ENCODE results near the gene SH3PXD2A. TPM values are rescaled to one million over a fixed set of nuclear protein-coding genes. Genes with fewer than 3 reads are reported as not detected.
"Not testable (repeated sequence)": the region's sequence is repeated elsewhere in the genome, so short reads cannot be mapped to it uniquely, and the experiment has no call there.

SH3PXD2A gene
- total RNA-seq, 2 donors from 2014 or later: 14.6 to 18.2 TPM

- Histone ChIP-seq H3K4me1 (peaks cover 0 to 24% of the 10 kb centered on the region in 2 donors), H3K27me3 (no peaks in the 10 kb centered on the region), H3K27ac (no peak overlapping the region), H3K9me3 (no peaks in the 10 kb centered on the region), H3K4me3 (no peak overlapping the region), H3K36me3 (no peaks in the 10 kb centered on the region)
- no peak for DNase-seq (ENCODE audit: low spot score)
- TF ChIP-seq CTCF (IDR thresholded peaks at IDR 0.05): no peak
These were observed 36.5 kb downstream of the SH3PXD2A start for GRCh38 chr10:103818765-103819374.

GRCh38 chr10:103818105-103818504, 37.3 kb downstream of the SH3PXD2A start:
- Histone ChIP-seq H3K4me1 (peaks cover 0 to 20% of the 10 kb centered on the region in 2 donors), H3K36me3 (no peaks in the 10 kb centered on the region)
- no peak for TF ChIP-seq CTCF (IDR thresholded peaks at IDR 0.05)

GRCh38 chr10:103816431-103816830, 38.9 kb downstream of the SH3PXD2A start:
- H3K27me3 ChIP-seq: no peaks in the 10 kb centered on the region
- H3K27ac ChIP-seq: no peak overlapping the region
- H3K36me3 ChIP-seq: no peaks in the 10 kb centered on the region
- H3K9me3 ChIP-seq: no peaks in the 10 kb centered on the region
- no peak overlapping the region for H3K4me3 ChIP-seq
- no peak for TF ChIP-seq CTCF (IDR thresholded peaks at IDR 0.05)
- no peak for DNase-seq (ENCODE audit: low spot score)
- peaks cover 0 to 20% of the 10 kb centered on the region in 2 donors for H3K4me1 ChIP-seq

More at GRCh38 chr10:103818105-103818504, 37.3 kb downstream of the SH3PXD2A start:
- Histone ChIP-seq H3K27ac (no peak overlapping the region), H3K4me3 (no peak overlapping the region), H3K9me3 (no peaks in the 10 kb centered on the region), H3K27me3 (no peaks in the 10 kb centered on the region)
- no peak for DNase-seq (ENCODE audit: low spot score)

GRCh38 chr10:103814626-103815370, 40.6 kb downstream of the SH3PXD2A start:
- no peak overlapping the region for H3K27ac ChIP-seq
- no peak for TF ChIP-seq CTCF (IDR thresholded peaks at IDR 0.05)

GRCh38 chr10:103814105-103814504, 41.3 kb downstream of the SH3PXD2A start:
- TF ChIP-seq CTCF (IDR thresholded peaks at IDR 0.05): no peak
- Histone ChIP-seq H3K4me1 (peaks cover 0 to 4% of the 10 kb centered on the region in 2 donors), H3K36me3 (no peaks in the 10 kb centered on the region), H3K4me3 (no peak overlapping the region), H3K9me3 (no peaks in the 10 kb centered on the region), H3K27me3 (no peaks in the 10 kb centered on the region), H3K27ac (no peak overlapping the region)
- DNase-seq (ENCODE audit: low spot score): no peak

More at GRCh38 chr10:103814626-103815370, 40.6 kb downstream of the SH3PXD2A start:
- Histone ChIP-seq H3K4me1 (peaks cover 0 to 8% of the 10 kb centered on the region in 2 donors), H3K27me3 (no peaks in the 10 kb centered on the region), H3K36me3 (no peaks in the 10 kb centered on the region), H3K4me3 (no peak overlapping the region), H3K9me3 (no peaks in the 10 kb centered on the region)
- DNase-seq (ENCODE audit: low spot score): no peak

- H3K36me3 ChIP-seq; H3K9me3 ChIP-seq; H3K4me1 ChIP-seq; H3K27me3 ChIP-seq; H3K4me3 ChIP-seq; DNase-seq (ENCODE audit: low spot score); H3K27ac ChIP-seq: not testable (repeated sequence)
These were observed 42.1 kb downstream of the SH3PXD2A start for GRCh38 chr10:103813312-103813711.

Data from right atrium auricular region (tissue), 2 donors.